CD4-positive, alpha-beta T cell treated with Interleukin-1 beta for 1 hour (primary cell): Measurements from ENCODE around the gene CHST14.
A peak's percentile ranks its signal among the peaks of the same experiment; 100 is the strongest.

Source experiments
- DNase-seq, 2 donors: peaks; one replicate each; pipeline ENCODE4 v3.0.0-alpha.2; 2020 to 2022

CHST14 gene, protein sequence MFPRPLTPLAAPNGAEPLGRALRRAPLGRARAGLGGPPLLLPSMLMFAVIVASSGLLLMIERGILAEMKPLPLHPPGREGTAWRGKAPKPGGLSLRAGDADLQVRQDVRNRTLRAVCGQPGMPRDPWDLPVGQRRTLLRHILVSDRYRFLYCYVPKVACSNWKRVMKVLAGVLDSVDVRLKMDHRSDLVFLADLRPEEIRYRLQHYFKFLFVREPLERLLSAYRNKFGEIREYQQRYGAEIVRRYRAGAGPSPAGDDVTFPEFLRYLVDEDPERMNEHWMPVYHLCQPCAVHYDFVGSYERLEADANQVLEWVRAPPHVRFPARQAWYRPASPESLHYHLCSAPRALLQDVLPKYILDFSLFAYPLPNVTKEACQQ

DNA sequence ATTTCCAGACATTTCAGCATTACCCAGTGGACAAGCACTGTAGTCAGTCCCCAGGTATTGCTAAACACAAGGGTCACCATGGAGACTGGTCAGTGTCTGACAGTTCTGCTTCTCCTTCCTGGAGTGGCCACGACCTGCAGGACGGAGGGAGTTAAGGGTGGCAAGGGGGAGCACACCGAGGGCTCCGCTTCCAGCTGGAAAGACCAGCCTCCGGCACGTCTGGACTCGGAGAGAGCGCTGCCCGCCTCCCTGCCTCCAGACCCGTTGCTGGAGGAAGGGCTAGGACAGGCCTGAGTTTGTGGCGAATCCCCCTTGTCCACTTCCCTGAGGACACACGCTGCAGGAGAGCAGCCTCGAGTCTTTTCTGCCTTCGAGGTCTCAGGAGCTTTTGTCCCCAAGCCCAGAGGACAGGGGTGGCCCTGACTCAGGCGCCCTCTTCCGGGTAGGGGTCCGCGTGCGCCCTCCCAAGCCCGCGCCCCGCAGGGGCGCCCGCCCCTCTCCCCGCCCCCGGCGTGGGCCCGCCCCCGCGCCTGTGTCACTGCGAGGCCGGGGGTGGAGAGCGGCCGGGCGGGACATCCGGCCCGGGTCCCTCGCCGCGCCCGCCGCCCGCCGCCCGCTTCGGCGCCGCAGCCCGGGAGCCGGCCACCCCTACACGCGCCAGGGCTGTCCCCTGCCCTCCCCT lies at the start of gene CHST14:
CHST14 (plus strand) TSS at position 562 of the 682 bp plus-strand sequence. CDS start 230 bp downstream, outside the sequence.
- DNase-seq, result peak; percentile 63 to 68

DNA sequence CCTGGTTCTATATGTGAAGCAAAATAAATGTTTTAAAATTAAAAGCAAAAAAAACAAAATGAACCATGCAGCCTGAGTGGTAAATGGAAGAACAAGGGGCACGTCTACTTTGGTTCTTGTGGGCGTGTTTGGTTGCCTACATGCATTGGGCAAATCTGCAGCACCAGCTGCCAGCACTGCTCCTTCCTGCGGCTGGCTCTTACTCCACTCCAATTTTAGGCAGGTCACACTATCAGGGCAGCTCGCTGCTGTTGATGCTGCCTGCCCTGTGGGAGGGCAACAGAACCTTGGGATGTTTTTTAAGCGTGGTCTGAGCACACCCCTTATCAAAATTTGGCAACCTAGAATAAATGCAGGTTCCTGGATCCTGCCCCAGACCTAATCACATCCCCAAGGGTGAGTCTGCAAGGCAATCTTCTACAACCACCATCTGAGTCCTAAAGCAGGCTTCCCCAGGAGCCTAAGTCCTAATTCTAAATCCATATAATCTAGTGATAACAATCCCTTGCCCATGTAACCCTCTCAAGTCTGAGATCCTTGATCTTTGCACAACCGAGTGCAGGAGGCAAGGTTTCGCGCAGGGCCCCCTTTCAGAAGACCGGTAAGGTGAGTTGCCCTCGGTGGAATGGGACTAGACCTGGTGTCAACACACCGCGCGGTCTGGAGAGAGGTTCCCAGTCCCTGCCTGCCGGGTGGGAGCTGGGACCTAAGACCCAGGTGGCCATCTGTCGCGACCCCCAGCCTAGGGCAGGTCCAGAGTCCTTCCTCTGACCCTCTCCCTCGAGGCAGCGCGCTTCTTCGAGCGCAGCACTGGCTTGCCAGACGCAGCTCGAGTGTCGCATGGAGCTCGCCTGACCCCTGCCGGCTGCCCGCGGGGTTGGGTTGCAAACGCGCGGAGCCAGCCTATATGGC lies 49.3 kb upstream of the CHST14 start:
- peak; percentile 77 to 80 for DNase-seq

DNA sequence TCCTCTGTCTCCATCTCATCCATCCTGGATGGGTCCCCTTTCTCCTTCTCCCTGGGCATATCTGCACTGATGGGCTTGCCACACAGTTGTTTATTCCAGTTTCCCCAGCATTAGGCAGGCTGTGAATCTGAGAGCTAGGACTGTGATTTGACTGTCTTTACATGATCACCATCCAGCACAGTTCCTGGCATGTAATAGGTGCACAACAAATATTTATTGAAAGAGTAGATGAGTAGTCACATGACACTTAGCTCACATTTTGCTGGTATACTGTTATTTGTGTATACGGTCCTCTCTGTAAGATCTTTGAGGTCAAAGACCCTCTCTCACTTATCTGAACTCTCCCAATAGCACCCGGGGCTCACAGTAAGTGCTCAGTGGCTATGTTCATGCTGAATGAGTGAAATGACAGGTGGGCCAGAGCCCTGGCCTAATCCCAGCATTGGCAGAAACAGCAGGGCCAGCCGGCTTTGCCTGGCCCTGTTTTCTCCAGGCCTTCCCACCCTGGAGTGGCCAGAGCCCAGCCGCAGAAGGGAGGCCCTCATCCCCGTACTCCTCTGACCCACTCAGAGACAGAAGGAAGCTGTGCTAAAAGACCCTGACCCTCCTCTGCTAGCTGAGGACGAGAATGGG lies 46.2 kb upstream of the CHST14 start:
- DNase-seq, result no peak

DNA sequence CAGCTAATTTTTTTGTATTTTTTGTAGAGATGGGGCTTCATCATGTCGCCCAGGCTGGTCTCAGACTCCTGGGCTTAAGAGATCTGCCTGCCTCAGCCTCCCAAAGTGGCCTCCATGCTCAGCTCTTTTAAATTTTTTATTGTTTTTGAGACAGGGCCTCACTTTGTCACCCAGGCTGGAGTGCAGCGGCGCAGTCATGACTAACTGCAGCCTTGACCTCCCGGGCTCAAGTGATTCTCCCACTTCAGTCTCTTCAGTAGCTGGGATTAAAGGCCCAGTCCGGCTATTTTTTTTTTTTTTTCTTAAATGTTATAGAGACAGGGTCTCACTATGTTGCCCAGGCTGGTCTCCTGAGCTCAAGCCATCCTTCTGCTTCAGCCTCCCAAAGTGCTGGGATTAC lies 45.1 kb upstream of the CHST14 start:
- DNase-seq, result no peak

DNA sequence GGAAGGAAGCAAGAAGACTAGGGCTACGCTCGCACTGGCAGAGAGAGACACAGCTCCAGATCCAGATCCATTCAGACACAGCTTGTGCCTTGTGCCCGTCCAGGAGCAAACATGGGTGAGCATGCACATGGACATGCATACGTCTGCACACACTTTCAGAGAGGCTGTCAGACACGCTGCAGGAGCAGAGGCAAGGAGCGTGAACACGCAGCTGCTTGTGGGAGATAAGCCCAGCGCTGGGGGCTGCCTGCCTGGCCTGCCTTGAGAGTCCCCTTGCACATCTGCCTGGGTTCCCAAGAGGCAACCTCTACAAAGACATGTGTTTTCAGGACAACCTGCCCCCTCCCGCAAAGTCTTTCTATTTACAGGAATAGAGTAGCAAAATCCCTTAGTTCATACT lies 43.6 kb upstream of the CHST14 start:
- DNase-seq, result no peak

DNA sequence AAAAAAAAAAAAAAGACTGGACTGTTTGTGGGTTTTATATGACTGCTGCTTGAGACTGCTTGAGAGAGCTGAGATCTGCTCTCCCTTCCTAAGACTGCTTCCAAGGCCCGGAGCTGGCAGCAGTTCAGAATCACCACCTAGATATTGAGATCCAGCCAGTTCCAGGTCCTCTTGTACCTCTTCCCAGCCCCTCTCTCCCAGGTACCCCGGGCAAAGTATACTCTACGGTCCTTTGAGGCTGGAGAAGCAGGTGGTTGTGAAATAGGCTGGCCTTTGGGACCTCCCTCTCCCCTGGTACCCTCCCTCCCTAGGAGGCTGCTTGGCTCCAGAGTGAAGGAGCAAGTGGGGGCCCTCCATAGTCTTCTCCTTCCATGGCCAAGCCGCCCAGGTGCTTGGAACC lies 42.6 kb upstream of the CHST14 start:
- DNase-seq, result no peak

DNA sequence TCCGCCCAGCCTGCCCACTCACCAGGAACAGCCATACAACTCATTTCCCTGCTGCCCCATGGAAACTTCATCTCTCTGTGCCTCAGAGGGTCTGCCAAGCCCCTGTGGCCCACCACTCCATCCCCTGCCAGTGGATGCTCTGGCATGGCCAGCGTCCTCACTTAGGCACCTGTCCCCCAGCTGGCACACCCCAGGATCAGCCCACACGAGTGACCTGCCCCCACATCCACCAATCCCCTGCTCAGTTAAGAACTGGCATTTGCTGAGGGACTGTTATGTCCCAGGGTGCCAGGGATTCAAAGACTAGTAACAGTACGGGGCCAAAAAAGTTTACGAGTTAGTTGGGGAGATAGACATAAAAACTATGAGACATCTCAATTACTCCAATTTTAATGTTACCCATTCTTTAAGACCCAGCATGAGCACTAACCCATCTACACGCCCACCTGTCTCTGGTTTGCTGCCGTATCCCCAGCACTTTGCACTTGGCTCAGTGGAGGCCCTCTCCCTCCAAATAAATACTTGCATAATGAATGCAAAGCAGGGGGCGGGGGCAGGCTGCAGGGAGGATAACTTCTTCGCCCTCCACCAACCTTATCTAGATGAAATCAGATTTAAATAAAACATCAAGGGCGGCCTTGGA lies 41.6 kb upstream of the CHST14 start:
- DNase-seq, result no peak

DNA sequence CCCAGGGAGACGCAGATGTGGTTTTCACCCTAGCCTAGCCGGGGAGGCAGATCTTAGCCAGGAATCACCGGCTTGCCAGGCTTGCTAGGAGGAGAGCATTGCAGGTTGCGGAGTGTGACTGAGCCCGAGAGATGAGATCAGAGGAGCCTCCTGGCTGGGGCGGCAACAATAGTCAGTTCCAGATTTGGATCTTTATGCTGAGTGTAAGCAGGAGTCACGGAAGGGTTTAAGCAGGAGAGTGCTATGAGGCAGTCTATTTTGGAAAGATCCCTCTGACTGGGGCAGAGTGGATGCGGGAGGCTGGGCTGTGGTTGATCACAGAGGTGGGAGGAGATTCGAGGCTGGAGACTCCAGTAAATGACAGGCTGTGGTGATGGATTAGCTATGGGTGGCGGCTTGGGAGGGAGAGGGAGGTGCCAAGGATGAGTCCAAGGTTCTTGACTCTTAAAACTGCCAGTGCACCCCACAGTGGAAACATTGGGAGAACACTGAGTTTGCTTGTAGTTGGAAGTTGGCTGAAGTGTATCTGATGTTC lies 40.4 kb upstream of the CHST14 start:
- DNase-seq, result no peak

DNA sequence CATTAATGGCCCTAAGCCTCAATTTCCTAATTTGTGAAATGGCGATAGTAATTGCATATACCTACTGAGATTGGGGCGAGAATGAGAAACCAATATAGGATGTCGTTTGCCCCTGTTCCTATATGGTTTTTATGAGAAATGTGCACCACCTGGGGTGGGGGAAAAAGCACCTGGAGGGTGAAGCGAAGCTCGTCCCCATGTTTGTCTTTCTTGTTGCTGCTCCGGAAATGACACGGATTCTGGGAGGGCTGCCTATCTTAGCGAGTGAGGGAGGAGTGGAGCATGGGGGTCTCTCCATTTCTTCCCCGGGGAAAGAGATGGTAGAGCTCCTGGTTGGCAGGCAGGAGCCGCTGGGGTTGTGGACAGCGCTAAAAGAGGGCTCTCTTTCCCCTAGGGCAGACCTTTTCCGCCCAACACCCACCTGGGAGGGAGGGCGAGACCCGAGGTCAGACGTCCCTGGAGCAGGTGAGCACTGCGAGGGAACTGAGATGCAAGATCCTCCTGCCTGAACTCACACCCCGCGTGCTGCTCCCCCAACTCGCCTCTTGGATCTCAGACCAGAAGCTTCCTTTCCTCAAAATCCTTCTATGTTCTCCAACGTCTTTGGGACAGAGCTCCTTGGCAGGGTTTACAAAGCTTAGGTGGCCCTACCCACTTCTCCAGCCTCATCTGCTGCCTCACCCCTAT lies 35.6 kb upstream of the CHST14 start:
- no peak for DNase-seq

DNA sequence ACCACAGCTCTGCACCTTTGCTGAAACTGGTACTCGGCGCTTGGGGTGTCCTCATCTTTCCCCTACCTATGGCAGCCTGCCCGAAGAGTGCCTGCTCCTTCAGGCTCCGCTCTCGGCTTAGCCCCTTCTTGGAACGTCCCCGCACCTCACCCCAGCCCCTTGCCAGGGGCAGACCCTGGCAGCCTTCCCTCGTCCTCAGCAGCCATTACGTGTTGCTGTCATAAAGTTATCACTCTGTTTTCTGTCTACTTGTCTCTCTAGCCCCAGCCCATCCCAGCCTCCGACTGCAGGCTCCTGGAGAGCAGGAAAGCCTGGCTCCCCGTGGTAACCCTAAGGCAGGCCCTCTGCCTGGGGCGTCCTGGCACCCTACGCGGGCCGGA lies 35.1 kb upstream of the CHST14 start:
- no peak for DNase-seq

DNA sequence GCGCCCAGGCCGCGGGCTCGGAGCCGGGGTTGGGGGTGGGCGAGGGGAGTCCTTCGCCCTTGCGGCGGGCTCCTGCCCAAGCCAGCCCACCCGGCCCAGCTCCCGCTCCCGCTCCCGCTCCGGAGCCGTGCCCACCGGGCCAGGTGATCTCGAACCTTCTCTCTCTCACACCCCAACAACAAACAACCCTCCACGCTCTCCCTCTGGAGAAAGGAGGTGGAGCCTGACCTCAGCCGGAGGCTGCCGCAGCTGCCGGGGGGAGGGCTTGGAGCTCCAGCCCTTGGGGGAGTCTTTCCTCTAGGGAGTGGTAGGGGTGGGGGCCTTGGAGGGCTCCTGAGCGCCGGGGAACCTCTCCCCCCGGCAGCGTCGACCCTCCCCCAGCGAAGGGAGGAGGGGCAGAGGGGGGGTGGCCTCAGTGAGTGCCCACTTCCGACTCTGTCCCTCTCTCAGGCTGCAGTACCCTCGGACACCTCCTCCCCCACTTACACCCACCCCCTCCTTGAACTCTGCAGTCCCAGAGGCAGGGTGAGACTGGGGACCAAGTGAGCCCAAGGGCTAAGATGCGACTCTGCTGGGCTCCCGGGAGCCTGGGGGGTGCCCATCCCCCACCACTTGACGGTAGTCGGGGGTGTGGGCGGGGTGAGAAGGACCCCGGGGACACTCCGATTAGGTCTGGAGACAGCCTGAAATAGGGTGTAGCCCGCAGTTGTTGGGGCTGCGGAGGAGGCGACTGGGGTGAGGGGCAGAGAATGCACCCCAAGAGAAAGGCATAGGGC lies 34.5 kb upstream of the CHST14 start:
- no peak for DNase-seq

DNA sequence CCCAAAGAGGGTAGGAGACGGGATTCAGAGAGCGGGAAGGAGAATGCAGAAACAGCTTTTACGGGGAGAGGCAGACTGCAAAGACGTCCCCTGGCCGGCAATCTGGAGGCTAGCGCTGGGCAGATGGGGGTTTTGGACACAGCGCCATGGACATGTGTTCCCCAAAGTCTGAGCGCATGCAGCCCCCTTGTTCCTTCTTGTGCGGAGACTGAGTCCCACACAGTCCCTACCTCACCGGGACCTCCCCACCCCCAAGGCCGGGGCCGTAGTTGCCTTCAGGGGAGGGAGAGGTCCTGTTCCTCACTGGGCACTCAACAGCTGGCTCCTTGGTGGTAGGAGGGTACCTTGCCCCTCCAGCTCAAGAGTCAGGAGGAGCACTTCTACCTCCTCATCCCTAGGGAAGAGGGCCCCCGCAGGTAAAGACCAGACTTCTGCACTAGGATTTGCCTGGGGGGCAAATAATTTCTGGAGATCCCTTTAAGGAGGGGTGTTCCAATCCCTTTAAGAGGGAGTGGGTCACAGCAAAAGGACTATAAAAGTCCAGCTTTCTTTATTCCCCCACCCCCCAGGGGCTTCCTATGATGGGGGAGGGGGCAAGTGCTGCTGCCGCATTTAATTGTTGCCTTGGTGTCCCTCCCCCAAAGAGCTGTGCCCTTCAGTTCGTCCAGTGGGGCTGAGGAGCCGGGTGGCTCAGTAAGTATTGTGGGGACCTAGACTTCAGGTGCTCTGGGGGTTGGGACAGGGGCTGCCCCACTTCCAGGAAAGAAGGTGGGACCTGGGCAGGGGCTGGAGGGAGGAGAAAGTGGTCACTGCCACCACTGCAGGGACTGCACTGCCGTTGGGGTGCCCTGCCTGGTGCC lies 33.7 kb upstream of the CHST14 start:
- DNase-seq, result no peak

DNA sequence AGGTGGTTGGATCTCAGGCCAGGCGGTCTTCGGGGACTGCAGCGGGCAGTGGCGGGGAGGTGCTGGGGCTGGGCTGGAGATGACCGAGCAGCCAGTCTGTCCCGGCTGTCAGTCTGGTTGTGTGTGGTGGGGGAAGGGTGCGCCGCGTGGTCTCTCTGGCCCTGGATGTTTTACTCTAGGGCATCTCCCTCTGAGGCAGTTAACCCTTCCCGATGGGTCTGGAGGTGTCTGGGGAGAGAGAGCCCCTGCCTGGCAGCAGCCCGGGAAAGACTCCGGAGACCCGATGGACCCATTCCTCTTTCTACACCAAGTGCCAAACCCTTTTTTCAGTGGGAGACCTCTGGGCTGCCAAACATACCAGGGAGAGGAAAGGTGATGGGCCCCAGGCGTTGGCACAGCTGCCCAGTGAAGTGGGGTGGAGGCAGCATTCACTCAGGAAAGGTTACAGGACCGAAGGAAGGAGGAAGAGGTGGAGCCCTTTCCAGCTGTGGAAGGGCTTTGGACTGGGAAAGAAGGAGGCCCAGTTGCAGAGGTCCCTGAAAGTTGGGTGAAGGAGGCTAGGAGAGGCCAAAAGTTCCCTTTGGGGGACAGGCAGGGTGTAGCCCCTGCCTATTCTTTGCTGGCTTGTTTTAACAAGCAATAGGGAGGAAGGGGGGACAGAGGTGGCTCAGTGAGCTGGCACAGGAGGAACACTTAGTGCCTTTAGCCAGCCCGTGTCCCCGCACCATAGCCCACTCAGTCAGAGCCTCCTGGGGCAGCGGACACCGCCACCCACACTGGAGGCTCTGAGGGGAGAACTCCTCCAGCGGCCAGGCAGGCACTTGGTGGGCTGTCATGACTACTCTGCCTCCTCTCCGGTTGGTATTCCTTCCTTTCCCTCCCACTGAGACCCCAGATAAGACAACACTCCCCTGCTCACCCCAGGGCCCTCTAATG lies 32.8 kb upstream of the CHST14 start:
- no peak for DNase-seq

DNA sequence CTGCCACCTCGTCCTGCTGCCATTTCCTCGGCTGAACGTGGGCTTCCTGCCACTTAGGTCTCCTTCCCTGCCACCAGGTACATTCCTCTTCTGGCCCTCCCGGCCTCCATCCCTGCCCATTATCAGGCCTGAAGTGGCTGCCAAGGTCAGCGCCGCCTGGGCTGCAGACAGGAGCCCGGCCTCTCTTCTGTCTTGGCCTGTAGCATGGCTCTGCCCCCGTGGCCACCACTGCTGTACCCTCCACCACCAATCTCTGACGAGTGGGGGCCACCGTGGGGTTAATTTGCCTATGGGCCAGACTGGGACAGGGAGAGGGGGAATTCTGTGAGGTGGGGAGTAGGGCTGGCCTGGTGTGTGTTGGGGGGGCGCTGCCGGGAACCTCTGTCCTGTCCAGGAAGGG lies 32.1 kb upstream of the CHST14 start:
- no peak for DNase-seq

DNA sequence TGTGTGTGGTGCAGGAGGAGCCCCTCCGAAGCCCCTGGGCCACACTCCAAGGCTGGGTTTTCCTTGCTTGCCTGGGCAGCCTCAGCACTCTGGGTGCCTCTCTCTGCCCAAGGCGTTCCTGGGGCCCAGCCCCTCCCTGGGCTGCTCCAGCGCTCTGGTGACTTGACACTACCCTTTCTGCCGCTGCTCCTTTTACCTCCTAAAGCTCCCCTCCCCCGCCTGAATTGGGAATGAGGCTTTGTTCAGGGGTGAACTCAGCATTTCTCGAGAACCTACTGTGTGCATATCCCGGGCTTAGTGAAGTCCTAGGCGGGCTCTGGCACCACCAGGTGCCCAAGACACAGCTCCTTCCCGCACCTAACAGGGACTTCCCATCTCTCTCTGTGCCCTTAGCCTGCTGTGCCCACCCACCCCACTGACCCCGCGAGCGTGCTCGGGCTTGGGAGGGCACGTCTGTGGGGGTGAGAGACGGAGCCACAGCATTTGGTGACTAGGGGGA lies 31.3 kb upstream of the CHST14 start:
- no peak for DNase-seq

DNA sequence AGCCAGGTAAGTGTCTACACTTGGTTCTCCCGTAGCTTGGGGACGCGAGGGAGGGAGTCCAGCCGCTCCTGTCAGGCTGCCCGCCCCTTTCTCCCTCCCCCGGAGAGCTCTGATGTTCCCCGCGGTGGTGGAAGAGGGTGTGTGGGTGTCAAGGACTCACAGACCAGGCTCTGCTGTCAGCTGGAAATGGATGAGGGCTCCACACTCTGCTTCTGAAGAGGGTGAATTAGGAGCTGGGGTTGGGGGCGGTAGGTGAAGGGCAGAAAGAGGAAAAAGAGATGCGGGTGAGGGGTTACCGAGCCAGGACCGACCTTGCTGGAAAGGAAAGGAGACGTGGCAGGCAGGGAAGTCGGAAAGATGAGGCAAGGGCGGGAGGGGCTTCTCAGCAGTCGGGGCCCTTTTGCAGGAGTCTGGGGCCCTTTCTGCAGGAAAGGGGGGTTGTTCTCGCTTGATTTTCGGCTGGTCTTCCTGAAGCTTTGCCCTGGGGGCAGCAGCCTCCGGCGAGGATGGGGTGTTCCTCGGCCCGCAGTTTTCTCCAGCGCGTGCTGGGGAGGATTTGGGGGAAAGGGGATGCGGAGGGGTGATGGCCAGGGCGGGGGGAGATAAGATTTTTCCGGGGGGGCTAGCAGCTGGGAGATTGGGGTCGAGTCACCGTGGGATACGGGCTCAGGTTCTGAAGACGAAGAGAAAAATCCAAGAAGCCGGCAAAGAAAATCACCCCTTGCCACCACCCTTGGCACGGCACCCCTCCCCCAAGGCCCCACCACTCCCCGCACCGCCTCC lies 30.6 kb upstream of the CHST14 start:
- peak in 1 of 2 donors; percentile 32 for DNase-seq
